ENCODE results near the gene SYT17.

Gene SYT17

DNA sequence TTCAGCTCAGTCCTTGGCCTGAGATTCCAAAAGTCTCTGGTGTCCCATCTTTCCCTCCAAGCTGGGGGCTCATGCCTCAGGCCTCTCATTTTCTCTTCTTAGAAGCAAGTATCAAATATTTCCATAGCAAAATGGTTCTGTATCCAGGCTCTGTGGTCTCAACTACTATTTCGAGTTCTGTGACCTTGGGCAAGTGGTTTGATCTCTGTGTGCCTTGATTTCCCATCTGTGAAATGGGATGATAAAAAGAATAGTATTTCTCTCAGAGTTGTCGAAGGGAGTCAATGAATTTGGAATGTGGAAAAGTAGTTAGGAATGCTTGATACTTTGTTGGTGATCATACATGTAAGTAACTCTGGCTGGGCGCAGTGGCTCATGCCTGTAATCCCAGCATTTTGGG, 6.4 kb downstream of the SYT17 start:
- no peak for TF ChIP-seq POLR2AphosphoS5 (IDR thresholded peaks at IDR 0.05; ENCODE audit: low read depth, low read length)
- no peak for TF ChIP-seq TAF1 (IDR thresholded peaks at IDR 0.05; ENCODE audit: borderline replicate concordance, insufficient read depth, low read length)
- TF ChIP-seq, protein P1, sequence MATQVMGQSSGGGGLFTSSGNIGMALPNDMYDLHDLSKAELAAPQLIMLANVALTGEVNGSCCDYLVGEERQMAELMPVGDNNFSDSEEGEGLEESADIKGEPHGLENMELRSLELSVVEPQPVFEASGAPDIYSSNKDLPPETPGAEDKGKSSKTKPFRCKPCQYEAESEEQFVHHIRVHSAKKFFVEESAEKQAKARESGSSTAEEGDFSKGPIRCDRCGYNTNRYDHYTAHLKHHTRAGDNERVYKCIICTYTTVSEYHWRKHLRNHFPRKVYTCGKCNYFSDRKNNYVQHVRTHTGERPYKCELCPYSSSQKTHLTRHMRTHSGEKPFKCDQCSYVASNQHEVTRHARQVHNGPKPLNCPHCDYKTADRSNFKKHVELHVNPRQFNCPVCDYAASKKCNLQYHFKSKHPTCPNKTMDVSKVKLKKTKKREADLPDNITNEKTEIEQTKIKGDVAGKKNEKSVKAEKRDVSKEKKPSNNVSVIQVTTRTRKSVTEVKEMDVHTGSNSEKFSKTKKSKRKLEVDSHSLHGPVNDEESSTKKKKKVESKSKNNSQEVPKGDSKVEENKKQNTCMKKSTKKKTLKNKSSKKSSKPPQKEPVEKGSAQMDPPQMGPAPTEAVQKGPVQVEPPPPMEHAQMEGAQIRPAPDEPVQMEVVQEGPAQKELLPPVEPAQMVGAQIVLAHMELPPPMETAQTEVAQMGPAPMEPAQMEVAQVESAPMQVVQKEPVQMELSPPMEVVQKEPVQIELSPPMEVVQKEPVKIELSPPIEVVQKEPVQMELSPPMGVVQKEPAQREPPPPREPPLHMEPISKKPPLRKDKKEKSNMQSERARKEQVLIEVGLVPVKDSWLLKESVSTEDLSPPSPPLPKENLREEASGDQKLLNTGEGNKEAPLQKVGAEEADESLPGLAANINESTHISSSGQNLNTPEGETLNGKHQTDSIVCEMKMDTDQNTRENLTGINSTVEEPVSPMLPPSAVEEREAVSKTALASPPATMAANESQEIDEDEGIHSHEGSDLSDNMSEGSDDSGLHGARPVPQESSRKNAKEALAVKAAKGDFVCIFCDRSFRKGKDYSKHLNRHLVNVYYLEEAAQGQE (IDR thresholded peaks at IDR 0.05; ENCODE audit: insufficient read depth in 1 of 2, low read depth in 2 of 2, low read length in 2 of 2): no peak
- TF ChIP-seq SIN3A (IDR thresholded peaks at IDR 0.05; ENCODE audit: borderline replicate concordance, insufficient read depth, low read length): no peak
- TF ChIP-seq FOXP2 (optimal IDR thresholded peaks at IDR 0.05; ENCODE audit: borderline replicate concordance, extremely low read depth, extremely low read length, insufficient read depth): no peak

DNA sequence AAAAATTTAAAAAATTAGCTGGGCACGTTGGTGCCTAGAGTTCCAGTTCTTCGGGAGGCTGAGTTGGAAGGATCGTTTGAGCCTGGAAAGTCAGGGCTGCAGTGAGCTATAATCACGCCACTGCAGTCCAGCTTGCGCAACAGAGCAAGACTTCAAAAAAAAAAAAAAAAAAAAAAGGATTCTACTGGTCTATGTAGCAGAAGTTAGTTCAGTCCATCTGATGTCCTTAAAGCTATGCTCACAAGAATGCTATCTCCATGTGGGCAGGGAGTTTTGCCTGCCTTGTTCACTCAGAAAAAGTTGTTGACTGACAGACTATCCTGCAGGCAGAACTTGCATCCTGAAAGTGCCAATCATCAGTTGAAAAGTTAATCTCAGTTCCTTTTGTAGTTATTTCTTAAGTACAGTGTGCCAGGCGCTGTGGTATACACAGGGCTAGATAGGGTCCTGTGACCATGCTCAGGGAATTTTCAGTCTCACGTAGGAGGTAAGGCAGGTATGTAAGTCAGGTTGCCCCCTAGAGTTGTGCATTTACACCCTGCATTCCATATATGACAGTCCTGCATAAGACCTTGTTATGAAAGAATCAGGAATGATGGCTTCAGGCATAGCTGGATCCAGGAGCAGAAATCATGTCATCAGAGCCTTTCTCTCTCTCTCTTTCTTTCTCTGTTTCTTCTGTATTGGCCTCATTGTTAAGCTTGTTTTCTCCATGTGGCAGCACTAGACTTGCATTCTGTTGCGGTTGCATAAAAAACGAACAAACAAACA, 7.6 kb downstream of the SYT17 start:
- TF ChIP-seq, protein P1 (IDR thresholded peaks at IDR 0.05; ENCODE audit: insufficient read depth in 1 of 2, low read depth in 2 of 2, low read length in 2 of 2): no peak
- no peak for TF ChIP-seq POLR2AphosphoS5 (IDR thresholded peaks at IDR 0.05; ENCODE audit: low read depth, low read length)
- no peak for TF ChIP-seq FOXP2 (optimal IDR thresholded peaks at IDR 0.05; ENCODE audit: borderline replicate concordance, extremely low read depth, extremely low read length, insufficient read depth)
- no peak for TF ChIP-seq TAF1 (IDR thresholded peaks at IDR 0.05; ENCODE audit: borderline replicate concordance, insufficient read depth, low read length)
- TF ChIP-seq SIN3A (IDR thresholded peaks at IDR 0.05; ENCODE audit: borderline replicate concordance, insufficient read depth, low read length): no peak

- TF ChIP-seq FOXP2 (optimal IDR thresholded peaks at IDR 0.05; ENCODE audit: borderline replicate concordance, extremely low read depth, extremely low read length, insufficient read depth) (no peak), SIN3A (IDR thresholded peaks at IDR 0.05; ENCODE audit: borderline replicate concordance, insufficient read depth, low read length) (no peak), TAF1 (IDR thresholded peaks at IDR 0.05; ENCODE audit: borderline replicate concordance, insufficient read depth, low read length) (no peak), POLR2AphosphoS5 (IDR thresholded peaks at IDR 0.05; ENCODE audit: low read depth, low read length) (no peak)
- TF ChIP-seq, protein P1 (IDR thresholded peaks at IDR 0.05; ENCODE audit: insufficient read depth in 1 of 2, low read depth in 2 of 2, low read length in 2 of 2): no peak
Measured at GRCh38 chr16:19177111-19177739, 9.2 kb downstream of the SYT17 start.

- no peak for TF ChIP-seq TAF1 (IDR thresholded peaks at IDR 0.05; ENCODE audit: borderline replicate concordance, insufficient read depth, low read length)
- no peak for TF ChIP-seq SIN3A (IDR thresholded peaks at IDR 0.05; ENCODE audit: borderline replicate concordance, insufficient read depth, low read length)
- no peak for TF ChIP-seq POLR2AphosphoS5 (IDR thresholded peaks at IDR 0.05; ENCODE audit: low read depth, low read length)
- TF ChIP-seq FOXP2 (optimal IDR thresholded peaks at IDR 0.05; ENCODE audit: borderline replicate concordance, extremely low read depth, extremely low read length, insufficient read depth): no peak
- TF ChIP-seq, protein P1 (IDR thresholded peaks at IDR 0.05; ENCODE audit: insufficient read depth in 1 of 2, low read depth in 2 of 2, low read length in 2 of 2): no peak
Measured at GRCh38 chr16:19179546-19180490, 11.8 kb downstream of the SYT17 start.
